IMR-90 (cell line): ENCODE measurements around the gene KLHL6. TPM values are rescaled to one million over a fixed set of nuclear protein-coding genes. Genes with fewer than 3 reads are reported as not detected.

Experiments used
- ATAC-seq: fragments of 200-7000 bp; cut with Tn5 transposase; 2 replicates; pipeline ENCODE4 v1.9.1; 2020; ENCODE audit warnings: low read depth, mild to moderate bottlenecking, moderate library complexity
- BruUV-seq: library from RNA; stranded (reverse); fragments of 400-500 nt; replicated peaks from 2 replicates; lab custom pipeline; 2021; lab: Mats Ljungman, UMichigan
- CTCF ChIA-PET: fragments of 300-600 bp; formaldehyde crosslinking; extraction: SDS; loops from one replicate; lab custom pipeline; 2021; ENCODE audit warnings: antibody characterized with exemption; lab: Yijun Ruan, JAX
- POLR2A ChIA-PET: fragments of 300-600 bp; sonication (Branson Sonifier 250); formaldehyde crosslinking; loops from one replicate; lab custom pipeline; 2022; ENCODE audit warnings: antibody characterized with exemption; ENCODE audit not compliant: unreplicated experiment; lab: Charles Lee
- DNase-seq: peaks from one replicate; pipeline ENCODE4 v3.0.0; 2013
- H2AFZ ChIP-seq: replicated peaks from 2 replicates; pipeline ENCODE3; 2013; ENCODE audit warnings: low read length, mild to moderate bottlenecking; ENCODE audit not compliant: poor library complexity
- H2AK5ac ChIP-seq: 2 replicates; pipeline ENCODE4 v1.6.1; 2013; ENCODE audit warnings: low read depth, low read length, inconsistent platforms
- H2AK9ac ChIP-seq: replicated peaks from 2 replicates; pipeline ENCODE3; 2013; ENCODE audit warnings: mild to moderate bottlenecking, low read depth, low read length, moderate library complexity; ENCODE audit not compliant: poor library complexity
- H2BK120ac ChIP-seq: 2 replicates; pipeline ENCODE4 v1.6.1; 2013; ENCODE audit warnings: low read depth, low read length, inconsistent platforms
- H2BK15ac ChIP-seq: 3 replicates; pipeline ENCODE4 v1.6.1; 2013; ENCODE audit warnings: low read depth, low read length, inconsistent platforms
- H2BK20ac ChIP-seq: 2 replicates; pipeline ENCODE4 v1.6.1; 2013; ENCODE audit warnings: low read depth, mild to moderate bottlenecking, inconsistent platforms, low read length, moderate library complexity
- H2BK5ac ChIP-seq: 2 replicates; pipeline ENCODE4 v1.6.1; 2013; ENCODE audit warnings: mild to moderate bottlenecking, low read depth, low read length, inconsistent platforms; ENCODE audit not compliant: poor library complexity, severe bottlenecking
- H3K14ac ChIP-seq: replicated peaks from 2 replicates; pipeline ENCODE4 v1.6.1; 2013; ENCODE audit warnings: low read depth, low read length, inconsistent platforms
- H3K18ac ChIP-seq: 2 replicates; pipeline ENCODE4 v1.6.1; 2013; ENCODE audit warnings: low read depth, low read length, control low read depth
- H3K23ac ChIP-seq: 2 replicates; pipeline ENCODE4 v1.6.1; 2013; ENCODE audit warnings: low read depth, low read length, inconsistent platforms
- H3K27ac ChIP-seq: 2 replicates; pipeline ENCODE4 v1.5.1; 2013; ENCODE audit warnings: mild to moderate bottlenecking, control low read depth, low read length; ENCODE audit not compliant: insufficient read depth
- H3K27me3 ChIP-seq: 2 replicates; pipeline ENCODE4 v1.6.1; 2013; ENCODE audit warnings: low read length; ENCODE audit not compliant: control insufficient read depth, insufficient read depth
- H3K36me3 ChIP-seq: 2 replicates; pipeline ENCODE4 v1.6.1; 2013; ENCODE audit warnings: low read length, mixed read lengths; ENCODE audit not compliant: control insufficient read depth, insufficient read depth
- H3K4ac ChIP-seq: 2 replicates; pipeline ENCODE4 v1.6.1; 2013; ENCODE audit warnings: low read depth, low read length, inconsistent platforms
- H3K4me1 ChIP-seq: 2 replicates; pipeline ENCODE4 v1.6.1; 2013; ENCODE audit warnings: low read length, mixed read lengths; ENCODE audit not compliant: control insufficient read depth, insufficient read depth
- H3K4me2 ChIP-seq: 2 replicates; pipeline ENCODE4 v1.6.1; 2013; ENCODE audit warnings: low read depth, mild to moderate bottlenecking, control low read depth, low read length, moderate library complexity
- H3K4me3 ChIP-seq: 2 replicates; pipeline ENCODE4 v1.5.1; 2013; ENCODE audit warnings: low read depth, mild to moderate bottlenecking, control low read depth, low read length, moderate library complexity; ENCODE audit not compliant: insufficient read depth
- H3K56ac ChIP-seq: 2 replicates; pipeline ENCODE4 v1.6.1; 2013; ENCODE audit warnings: low read length, inconsistent platforms; ENCODE audit not compliant: insufficient read depth; ENCODE audit errors: extremely low read depth
- H3K79me1 ChIP-seq, 2 experiments: 2 replicates each; pipeline ENCODE4 v1.6.1; 2013; ENCODE audit warnings: low read length in 2 of 2, inconsistent platforms in 1 of 2, low read depth in 1 of 2
- H3K9ac ChIP-seq: 2 replicates; pipeline ENCODE4 v1.6.1; 2013; ENCODE audit warnings: low read depth, low read length, control low read depth
- H3K9me1 ChIP-seq: 2 replicates; pipeline ENCODE4 v1.6.1; 2013; ENCODE audit warnings: low read length, inconsistent platforms; ENCODE audit not compliant: insufficient read depth
- H3K9me3 ChIP-seq: 2 replicates; pipeline ENCODE4 v1.6.1; 2013; ENCODE audit warnings: low read length; ENCODE audit not compliant: control insufficient read depth, insufficient read depth
- H4K20me1 ChIP-seq: 2 replicates; pipeline ENCODE4 v1.6.1; 2013; ENCODE audit warnings: low read length, inconsistent platforms; ENCODE audit not compliant: insufficient read depth
- H4K5ac ChIP-seq: 2 replicates; pipeline ENCODE4 v1.6.1; 2013; ENCODE audit warnings: mild to moderate bottlenecking, low read depth, low read length, control low read depth
- H4K8ac ChIP-seq, 2 experiments: 2 replicates each; pipeline ENCODE4 v1.6.1; 2013; ENCODE audit warnings: low read depth in 2 of 2, low read length in 2 of 2, control low read depth in 1 of 2, inconsistent platforms in 1 of 2
- H4K91ac ChIP-seq: 2 replicates; pipeline ENCODE4 v1.6.1; 2013; ENCODE audit warnings: low read depth, low read length, inconsistent platforms; ENCODE audit not compliant: insufficient read depth
- BHLHE40 ChIP-seq: fragments of 150-350 bp; IDR thresholded peaks from 2 replicates; pipeline ENCODE4 v1.6.1; 2016; ENCODE audit warnings: mild to moderate bottlenecking, low read depth, low read length
- CEBPB ChIP-seq: IDR thresholded peaks from 2 replicates; pipeline ENCODE4 v1.6.1; 2012; ENCODE audit warnings: low read depth, low read length, improper control_type of control experiment
- CHD1 ChIP-seq: IDR thresholded peaks from 2 replicates; pipeline ENCODE4 v1.6.1; 2012; ENCODE audit warnings: low read depth, low read length, improper control_type of control experiment
- FOS ChIP-seq: fragments of 150-350 bp; IDR thresholded peaks from 2 replicates; pipeline ENCODE4 v1.6.1; 2016; ENCODE audit warnings: low read depth, low read length
- MAFK ChIP-seq: IDR thresholded peaks from 2 replicates; pipeline ENCODE4 v1.6.1; 2012; ENCODE audit warnings: low read depth, low read length, improper control_type of control experiment
- MAZ ChIP-seq: IDR thresholded peaks from 2 replicates; pipeline ENCODE4 v1.6.1; 2012; ENCODE audit warnings: low read depth, mild to moderate bottlenecking, low read length, improper control_type of control experiment, moderate library complexity, borderline replicate concordance
- MXI1 ChIP-seq: IDR thresholded peaks from 2 replicates; pipeline ENCODE4 v1.6.1; 2012; ENCODE audit warnings: low read depth, mild to moderate bottlenecking, low read length, moderate library complexity, borderline replicate concordance
- NFE2L2 ChIP-seq: fragments of 150-350 bp; IDR thresholded peaks from 2 replicates; pipeline ENCODE4 v1.6.1; 2016; ENCODE audit warnings: low read depth, mild to moderate bottlenecking, low read length
- POLR2A ChIP-seq: IDR thresholded peaks from 2 replicates; pipeline ENCODE4 v1.6.1; 2012; ENCODE audit warnings: mild to moderate bottlenecking, low read depth, low read length
- RAD21 ChIP-seq: IDR thresholded peaks from 2 replicates; pipeline ENCODE4 v1.6.1; 2012; ENCODE audit warnings: low read length, improper control_type of control experiment
- RCOR1 ChIP-seq: IDR thresholded peaks from 2 replicates; pipeline ENCODE4 v1.6.1; 2012; ENCODE audit warnings: mild to moderate bottlenecking, low read length, improper control_type of control experiment; ENCODE audit not compliant: insufficient replicate concordance
- RFX5 ChIP-seq: IDR thresholded peaks from 2 replicates; pipeline ENCODE4 v1.8.0; 2012; ENCODE audit warnings: low read depth, mild to moderate bottlenecking, low read length, moderate library complexity
- SMC3 ChIP-seq: fragments of 150-350 bp; IDR thresholded peaks from 2 replicates; pipeline ENCODE4 v1.6.1; 2016; ENCODE audit warnings: low read depth, mild to moderate bottlenecking, antibody characterized with exemption, low read length, moderate library complexity
- WGBS, 2 experiments: methylation state at CpG; one replicate each; pipeline versions ENCODE4 v1.1.5 to v1.1.7; 2013; ENCODE audit warnings: missing lambda C conversion rate in 2 of 2; ENCODE audit not compliant: insufficient read length in 1 of 2; ENCODE audit errors: extremely low coverage in 2 of 2; 5-methylcytosine and 5-hydroxymethylcytosine counted together
- dilution Hi-C: fragments of 300-500 bp; cut with HindIII; formaldehyde crosslinking; loops from one replicate; pipeline ENCODE4 v1.14.3; 2018; ENCODE audit warnings: low sequenced_read_pairs; ENCODE audit not compliant: unreplicated experiment
- in situ Hi-C: fragments of 300-500 bp; cut with MboI; formaldehyde crosslinking; loops from 3 replicates; pipeline ENCODE4 v1.14.3; 2019; ENCODE audit warnings: low sequenced_read_pairs, inconsistent platforms, mixed read lengths
- intact Hi-C: fragments of 100-400 bp; cut with micrococcal nuclease; formaldehyde crosslinking; loops from 2 replicates; pipeline ENCODE4 v1.10.0; 2022
- polyA plus RNA-seq, 3 experiments: library from polyadenylated mRNA; depleted of rRNA; stranded (reverse); fragments of >200 nt; gene quantifications; 2 replicates each; pipeline ENCODE4 v1.2.3, GENCODE V29; 2012; ENCODE audit warnings: low replicate concordance in 1 of 3
- total RNA-seq: library from RNA; depleted of rRNA; stranded (reverse); fragments of >200 nt; gene quantifications from 2 replicates; pipeline ENCODE4 v1.2.3, GENCODE V29; 2012
- TF ChIP-seq, protein P1 (sequence below): fragments of 150-350 bp; IDR thresholded peaks from 2 replicates; pipeline ENCODE4 v1.6.1; 2016; ENCODE audit warnings: low read depth, mild to moderate bottlenecking, low read length, moderate library complexity, borderline replicate concordance
- TF ChIP-seq, protein P2 (sequence below): conservative IDR thresholded peaks from 2 replicates; pipeline ENCODE4 v1.5.1; 2012; ENCODE audit warnings: mild to moderate bottlenecking, low read depth, low read length, improper control_type of control experiment
- TF ChIP-seq, protein P3 (sequence below): fragments of 150-350 bp; IDR thresholded peaks from 2 replicates; pipeline ENCODE4 v1.6.1; 2017; ENCODE audit warnings: mild to moderate bottlenecking, antibody characterized with exemption, low read length, low read depth

The KLHL6 gene
- total and polyA plus RNA-seq, 2 of the 4 experiments (the other 2 are of a cell fraction), result not detected

DNA sequence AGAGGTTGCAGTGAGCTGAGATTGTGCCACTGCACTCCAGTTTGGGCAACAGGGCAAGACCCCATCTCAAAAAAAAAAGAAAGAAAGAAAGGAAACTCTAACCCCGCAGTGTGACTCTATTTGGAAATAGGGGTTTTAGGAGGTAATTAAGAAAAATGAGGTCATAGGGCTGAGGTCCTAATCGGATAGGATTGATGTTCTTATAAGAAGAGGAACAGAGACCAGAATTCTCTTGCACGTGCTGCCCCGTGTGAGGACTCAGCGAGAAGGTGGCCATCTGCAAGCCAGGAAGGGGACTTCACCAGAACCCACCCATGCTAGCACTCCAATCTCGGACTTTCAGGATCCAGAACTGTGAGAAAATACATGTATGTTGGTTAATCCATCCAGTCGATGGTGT lies 25.8 kb downstream of the KLHL6 start:
- H2AK5ac ChIP-seq, result no peak overlapping the region
- no peak overlapping the region for H2BK20ac ChIP-seq
- no peaks in the 10 kb centered on the region for H4K20me1 ChIP-seq
- no peak overlapping the region for H3K4ac ChIP-seq
- WGBS, 2 experiments, result 74% methylated on average over 2 of the region's 7 CpGs; no CpG with 5 or more reads in 1 of the 2 experiments
- H3K9ac ChIP-seq, result no peak overlapping the region
- H2BK120ac ChIP-seq, result no peak overlapping the region
- no peaks in the 10 kb centered on the region for H3K9me1 ChIP-seq
- H4K91ac ChIP-seq, result no peak overlapping the region
- peaks cover 2% of the 10 kb centered on the region for H3K9me3 ChIP-seq
- intact Hi-C loops (no loop called here), dilution Hi-C loops (no loop called here), in situ Hi-C loops (no loop called here)
- no peak overlapping the region for H3K56ac ChIP-seq
- no peak for ATAC-seq
- H2AFZ ChIP-seq, result no peak overlapping the region
- H3K27me3 ChIP-seq, result peaks cover 16% of the 10 kb centered on the region
- no peak overlapping the region for H4K5ac ChIP-seq
- no peaks in the 10 kb centered on the region for H3K4me1 ChIP-seq
- no peak for DNase-seq
- no peak overlapping the region for H3K27ac ChIP-seq
- BruUV-seq, result no TSS peak
- no peak overlapping the region for H2BK15ac ChIP-seq
- H3K79me1 ChIP-seq, result no peaks in the 10 kb centered on the region
- H2AK9ac ChIP-seq, result no peak overlapping the region
- no peak overlapping the region for H2BK5ac ChIP-seq
- no peak overlapping the region for H3K4me2 ChIP-seq
- H3K23ac ChIP-seq, result no peak overlapping the region
- ChIA-PET POLR2A (no interaction called here), CTCF (no interaction called here)
- TF ChIP-seq MAFK, result no peak
- TF ChIP-seq MAZ, result no peak
- no peak for TF ChIP-seq BHLHE40
- no peak for TF ChIP-seq POLR2A
- TF ChIP-seq FOS, result no peak
- TF ChIP-seq, protein P1, sequence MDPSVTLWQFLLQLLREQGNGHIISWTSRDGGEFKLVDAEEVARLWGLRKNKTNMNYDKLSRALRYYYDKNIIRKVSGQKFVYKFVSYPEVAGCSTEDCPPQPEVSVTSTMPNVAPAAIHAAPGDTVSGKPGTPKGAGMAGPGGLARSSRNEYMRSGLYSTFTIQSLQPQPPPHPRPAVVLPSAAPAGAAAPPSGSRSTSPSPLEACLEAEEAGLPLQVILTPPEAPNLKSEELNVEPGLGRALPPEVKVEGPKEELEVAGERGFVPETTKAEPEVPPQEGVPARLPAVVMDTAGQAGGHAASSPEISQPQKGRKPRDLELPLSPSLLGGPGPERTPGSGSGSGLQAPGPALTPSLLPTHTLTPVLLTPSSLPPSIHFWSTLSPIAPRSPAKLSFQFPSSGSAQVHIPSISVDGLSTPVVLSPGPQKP, result no peak
- TF ChIP-seq RCOR1, result no peak
- no peak for TF ChIP-seq MXI1
- TF ChIP-seq RFX5, result no peak
- no peak for TF ChIP-seq CEBPB
- no peak for TF ChIP-seq CHD1
- TF ChIP-seq, protein P2, sequence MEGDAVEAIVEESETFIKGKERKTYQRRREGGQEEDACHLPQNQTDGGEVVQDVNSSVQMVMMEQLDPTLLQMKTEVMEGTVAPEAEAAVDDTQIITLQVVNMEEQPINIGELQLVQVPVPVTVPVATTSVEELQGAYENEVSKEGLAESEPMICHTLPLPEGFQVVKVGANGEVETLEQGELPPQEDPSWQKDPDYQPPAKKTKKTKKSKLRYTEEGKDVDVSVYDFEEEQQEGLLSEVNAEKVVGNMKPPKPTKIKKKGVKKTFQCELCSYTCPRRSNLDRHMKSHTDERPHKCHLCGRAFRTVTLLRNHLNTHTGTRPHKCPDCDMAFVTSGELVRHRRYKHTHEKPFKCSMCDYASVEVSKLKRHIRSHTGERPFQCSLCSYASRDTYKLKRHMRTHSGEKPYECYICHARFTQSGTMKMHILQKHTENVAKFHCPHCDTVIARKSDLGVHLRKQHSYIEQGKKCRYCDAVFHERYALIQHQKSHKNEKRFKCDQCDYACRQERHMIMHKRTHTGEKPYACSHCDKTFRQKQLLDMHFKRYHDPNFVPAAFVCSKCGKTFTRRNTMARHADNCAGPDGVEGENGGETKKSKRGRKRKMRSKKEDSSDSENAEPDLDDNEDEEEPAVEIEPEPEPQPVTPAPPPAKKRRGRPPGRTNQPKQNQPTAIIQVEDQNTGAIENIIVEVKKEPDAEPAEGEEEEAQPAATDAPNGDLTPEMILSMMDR, result no peak
- TF ChIP-seq, protein P3, sequence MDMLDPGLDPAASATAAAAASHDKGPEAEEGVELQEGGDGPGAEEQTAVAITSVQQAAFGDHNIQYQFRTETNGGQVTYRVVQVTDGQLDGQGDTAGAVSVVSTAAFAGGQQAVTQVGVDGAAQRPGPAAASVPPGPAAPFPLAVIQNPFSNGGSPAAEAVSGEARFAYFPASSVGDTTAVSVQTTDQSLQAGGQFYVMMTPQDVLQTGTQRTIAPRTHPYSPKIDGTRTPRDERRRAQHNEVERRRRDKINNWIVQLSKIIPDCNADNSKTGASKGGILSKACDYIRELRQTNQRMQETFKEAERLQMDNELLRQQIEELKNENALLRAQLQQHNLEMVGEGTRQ, result no peak
- TF ChIP-seq SMC3, result no peak
- TF ChIP-seq RAD21, result no peak
- TF ChIP-seq NFE2L2, result no peak
- no peak overlapping the region for H3K4me3 ChIP-seq
- no peak overlapping the region for H3K18ac ChIP-seq
- no peak overlapping the region for H3K14ac ChIP-seq
- H3K36me3 ChIP-seq, result no peaks in the 10 kb centered on the region
- no peak overlapping the region for H4K8ac ChIP-seq
